ENCODE results near the gene MEMO1. TPM values are rescaled to one million over a fixed set of nuclear protein-coding genes. Genes with fewer than 3 reads are reported as not detected.

The MEMO1 gene
- total and polyA plus RNA-seq, 2 donors (not counting 3 experiments of a cell fraction or from before 2014, with no cell fraction given): 38.6 to 56.2 TPM

DNA sequence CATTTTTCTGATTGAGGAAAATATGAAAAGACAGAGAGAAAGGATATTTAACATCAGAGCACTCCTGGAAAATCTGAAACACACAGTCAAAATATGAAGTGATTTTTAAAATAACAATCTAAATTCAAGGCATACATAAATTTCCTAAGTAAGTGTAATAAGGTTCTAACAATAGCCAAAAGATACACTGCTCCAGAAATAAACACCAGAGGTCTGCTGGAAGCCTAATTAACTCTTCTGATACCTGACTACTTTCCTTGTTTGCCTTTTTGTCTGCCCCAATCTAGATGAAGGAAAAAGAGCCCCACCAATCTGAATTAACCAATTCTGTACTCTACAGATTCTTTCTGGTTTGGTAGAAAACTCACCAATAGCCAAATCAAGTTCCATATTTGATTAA is 87.1 kb downstream of the MEMO1 start:
- H3K27me3 ChIP-seq (ENCODE audit: control insufficient read depth in 2 of 2, insufficient read depth in 2 of 2, low read length in 2 of 2): no peaks in the 10 kb centered on the region
- H3K79me2 ChIP-seq (ENCODE audit: control insufficient read depth, insufficient read depth, low read length): peaks cover 2% of the 10 kb centered on the region
- CTCF ChIA-PET: no interaction called here
- intact Hi-C loops (cut with micrococcal nuclease): no loop called here
- no peaks in the 10 kb centered on the region for H3K36me3 ChIP-seq (ENCODE audit: control insufficient read depth in 2 of 2, extremely low read depth in 1 of 2, insufficient read depth in 2 of 2, low read length in 2 of 2)
- dilution Hi-C loops (cut with MboI; ENCODE audit: extremely low pct_ligation_motif_present, low sequenced_read_pairs): no loop called here
- POLR2A ChIA-PET: no interaction called here
- H3K9me3 ChIP-seq (replicated peaks; ENCODE audit: control insufficient read depth, insufficient read depth, low read length): no peaks in the 10 kb centered on the region
- no peak for FAIRE-seq
- H3K4me2 ChIP-seq (ENCODE audit: insufficient read depth, low read length): no peak overlapping the region
- no peak overlapping the region for H3K4me3 ChIP-seq (replicated peaks in 1 of 3; ENCODE audit: insufficient read depth in 1 of 3, low read depth in 1 of 3, low read length in 3 of 3)
- H2AFZ ChIP-seq (ENCODE audit: low read depth, low read length): no peak overlapping the region
- no peak for TF ChIP-seq EZH2 (IDR thresholded peaks at IDR 0.05; ENCODE audit: borderline replicate concordance, low read depth, low read length, severe bottlenecking)
- no peak for TF ChIP-seq POLR2AphosphoS5 (IDR thresholded peaks at IDR 0.05; ENCODE audit: insufficient read depth, low read depth, low read length)
- no peak for TF ChIP-seq JUN (IDR thresholded peaks at IDR 0.05; ENCODE audit: borderline replicate concordance, insufficient read depth, insufficient read length, low read depth)
- no peak for TF ChIP-seq GATA2 (IDR thresholded peaks at IDR 0.05; ENCODE audit: insufficient read depth, insufficient read length, low read depth, low read length)
- TF ChIP-seq CTCF (IDR thresholded peaks at IDR 0.05; ENCODE audit: extremely low read depth in 1 of 2, insufficient read depth in 1 of 2, low read depth in 1 of 2, low read length in 2 of 2): no peak
- no peak for TF ChIP-seq FOS (IDR thresholded peaks at IDR 0.05; ENCODE audit: borderline replicate concordance, insufficient read depth, low read length)
- TF ChIP-seq MYC (IDR thresholded peaks at IDR 0.05; ENCODE audit: low read depth, low read length): no peak
- TF ChIP-seq, protein P1, sequence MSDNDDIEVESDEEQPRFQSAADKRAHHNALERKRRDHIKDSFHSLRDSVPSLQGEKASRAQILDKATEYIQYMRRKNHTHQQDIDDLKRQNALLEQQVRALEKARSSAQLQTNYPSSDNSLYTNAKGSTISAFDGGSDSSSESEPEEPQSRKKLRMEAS (IDR thresholded peaks at IDR 0.05; ENCODE audit: insufficient read depth, insufficient read length): no peak
- TF ChIP-seq POLR2A (IDR thresholded peaks at IDR 0.05; ENCODE audit: low read depth, low read length): no peak
- no peaks in the 10 kb centered on the region for H3K9me1 ChIP-seq (replicated peaks; ENCODE audit: control insufficient read depth, extremely low read depth, insufficient read depth, low read length)
- BruUV-seq (replicated peaks): no TSS peak
- no peaks in the 10 kb centered on the region for H4K20me1 ChIP-seq (replicated peaks; ENCODE audit: control insufficient read depth, extremely low read depth, insufficient read depth, low read length)
- no peak overlapping the region for H3K27ac ChIP-seq (ENCODE audit: insufficient read depth, low read depth, low read length)
- no peak for DNase-seq (ENCODE audit: low read depth, low spot score)
- no peak overlapping the region for H3K9ac ChIP-seq (replicated peaks; ENCODE audit: extremely low read depth, insufficient read depth, low read length)
- no peaks in the 10 kb centered on the region for H3K4me1 ChIP-seq (ENCODE audit: control insufficient read depth, extremely low read depth, insufficient read depth, low read length)

All from endothelial cell of umbilical vein (primary cell).